GM10847 (cell line): Measurements from ENCODE around the gene FLYWCH2.

Experiments used
- POLR2A ChIP-seq: IDR thresholded peaks from 2 replicates; pipeline ENCODE4 v1.6.1; 2011; ENCODE audit not compliant: insufficient read length; ENCODE audit errors: extremely low read depth

FLYWCH2 gene

DNA sequence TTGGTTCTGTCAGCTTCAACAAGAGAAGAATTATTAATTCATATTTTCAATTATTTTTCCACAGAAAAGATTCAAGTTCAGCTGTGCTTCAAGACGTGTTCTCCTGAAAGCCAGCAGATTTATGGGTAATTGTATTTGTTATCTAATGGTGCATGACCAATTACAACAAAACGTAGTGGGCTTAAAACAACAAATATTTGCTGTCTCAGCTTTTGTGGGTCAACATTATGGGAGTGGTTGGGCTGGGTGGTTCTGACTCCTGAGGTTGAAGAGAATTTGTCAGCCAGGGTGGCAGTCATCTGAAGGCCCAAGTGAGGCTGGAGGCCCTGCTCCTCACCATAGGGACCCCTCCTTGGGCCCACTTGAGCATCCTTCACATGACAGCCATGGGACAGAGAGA, 57.0 kb downstream of the FLYWCH2 start:
- no peak for TF ChIP-seq POLR2A

DNA sequence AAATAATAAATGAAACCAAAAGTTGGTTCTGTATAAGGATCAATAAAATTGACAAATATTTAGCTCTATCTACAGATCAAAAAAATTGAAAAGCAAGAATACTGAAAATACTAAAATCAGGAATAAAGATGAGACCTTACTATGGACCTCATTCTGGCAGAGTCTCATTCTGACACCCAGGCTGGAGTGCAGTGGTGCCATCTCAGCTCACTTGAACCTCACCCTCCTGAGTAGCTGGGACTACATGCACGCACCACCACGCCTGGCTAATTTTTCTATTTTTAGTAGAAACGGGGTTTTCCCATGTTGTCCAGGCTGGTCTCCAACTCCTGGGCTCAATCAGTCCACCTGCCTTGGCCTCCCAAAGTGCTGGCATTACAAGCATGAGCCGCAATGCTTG, 59.0 kb downstream of the FLYWCH2 start:
- TF ChIP-seq POLR2A = no peak

DNA sequence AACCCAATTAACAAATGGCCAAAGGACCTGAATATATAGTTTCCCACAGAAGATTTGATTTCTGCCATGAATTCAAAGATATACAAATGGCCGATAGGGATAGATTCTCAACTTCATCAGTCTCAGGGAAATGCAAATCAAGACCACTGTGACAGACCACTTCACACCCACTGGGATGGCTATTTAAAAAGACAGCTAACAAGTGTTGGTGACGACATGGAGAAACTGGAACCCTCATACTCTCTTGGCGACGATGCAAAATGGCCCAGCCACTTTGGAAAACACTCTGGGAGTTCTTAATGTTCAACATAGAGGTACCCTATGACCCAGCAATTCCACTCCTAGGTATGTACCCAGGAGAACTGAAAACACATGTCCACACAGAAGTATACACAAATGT, 63.6 kb downstream of the FLYWCH2 start:
- TF ChIP-seq POLR2A = no peak
